Measurements from ENCODE around the gene FSIP2. TPM values are rescaled to one million over a fixed set of nuclear protein-coding genes. Genes with fewer than 3 reads are reported as not detected.
A peak's percentile ranks its signal among the peaks of the same experiment; 100 is the strongest.

FSIP2 gene
- not detected for polyA plus RNA-seq

- Mint-ChIP-seq H3K27me3 (peaks cover 9% of the 10 kb centered on the region), H3K27ac (no peak within 1 kb of the TSS), H3K9me3 (peaks cover 0 to 5% (median 4%) of the 10 kb centered on the region in 3 donors), H3K36me3 (peaks cover 2% of the 10 kb centered on the region), H3K4me3 (peak within 1 kb of the TSS in 1 of 4 donors; percentile 36), H3K4me1 (no peaks in the 10 kb centered on the region)
These were observed at the start of gene FSIP2 for GRCh38 chr2:185738679-185739472. FSIP2 (plus strand) TSS chr2:185738804; CDS start chr2:185738895, 91 bp downstream.

- no peak overlapping the region for H3K27ac Mint-ChIP-seq
- no peaks in the 10 kb centered on the region for H3K36me3 Mint-ChIP-seq
- H3K4me3 Mint-ChIP-seq: no peak overlapping the region
- H3K9me3 Mint-ChIP-seq: no peaks in the 10 kb centered on the region
- H3K27me3 Mint-ChIP-seq: no peaks in the 10 kb centered on the region
- peaks cover 0 to 1% (median 0%) of the 10 kb centered on the region in 3 donors for H3K4me1 Mint-ChIP-seq
These were observed 48.6 kb upstream of the FSIP2 start for GRCh38 chr2:185689906-185690539.

- Mint-ChIP-seq H3K4me1 (no peaks in the 10 kb centered on the region), H3K36me3 (no peaks in the 10 kb centered on the region), H3K27me3 (no peaks in the 10 kb centered on the region), H3K9me3 (no peaks in the 10 kb centered on the region), H3K27ac (no peak overlapping the region), H3K4me3 (no peak overlapping the region)
These were observed 42.8 kb upstream of the FSIP2 start for GRCh38 chr2:185695711-185696235.

GRCh38 chr2:185700883-185701282 is 37.7 kb upstream of the FSIP2 start:
- Mint-ChIP-seq H3K36me3 (no peaks in the 10 kb centered on the region), H3K27me3 (no peaks in the 10 kb centered on the region), H3K9me3 (peaks cover 0 to 2% (median 0%) of the 10 kb centered on the region in 3 donors), H3K4me1 (no peaks in the 10 kb centered on the region), H3K4me3 (no peak overlapping the region), H3K27ac (no peak overlapping the region)

GRCh38 chr2:185734658-185735057 is 3.9 kb upstream of the FSIP2 start:
- Mint-ChIP-seq H3K36me3 (no peaks in the 10 kb centered on the region), H3K4me3 (no peak overlapping the region), H3K27ac (no peak overlapping the region), H3K4me1 (no peaks in the 10 kb centered on the region), H3K27me3 (peaks cover 9% of the 10 kb centered on the region), H3K9me3 (peaks cover 0 to 5% (median 0%) of the 10 kb centered on the region in 3 donors)

- Mint-ChIP-seq H3K4me1 (no peaks in the 10 kb centered on the region), H3K36me3 (peaks cover 2% of the 10 kb centered on the region), H3K4me3 (no peak overlapping the region), H3K27ac (no peak overlapping the region), H3K9me3 (peaks cover 0 to 5% (median 2%) of the 10 kb centered on the region in 3 donors), H3K27me3 (peaks cover 9% of the 10 kb centered on the region)
These were observed 2.4 kb upstream of the FSIP2 start for GRCh38 chr2:185736210-185736609.

GRCh38 chr2:185745864-185746859 is 7.6 kb downstream of the FSIP2 start:
- peaks cover 0 to 2% (median 0%) of the 10 kb centered on the region in 3 donors for H3K4me1 Mint-ChIP-seq
- H3K27me3 Mint-ChIP-seq: no peaks in the 10 kb centered on the region

GRCh38 chr2:185757356-185757755 is 18.8 kb downstream of the FSIP2 start:
- peaks cover 0 to 3% (median 1%) of the 10 kb centered on the region in 3 donors for H3K9me3 Mint-ChIP-seq
- no peak overlapping the region for H3K4me3 Mint-ChIP-seq
- H3K27ac Mint-ChIP-seq: peak overlapping the region in 1 of 3 donors; percentile 19
- H3K4me1 Mint-ChIP-seq: no peaks in the 10 kb centered on the region
- H3K36me3 Mint-ChIP-seq: no peaks in the 10 kb centered on the region
- peaks cover 1% of the 10 kb centered on the region for H3K27me3 Mint-ChIP-seq

More at GRCh38 chr2:185745864-185746859, 7.6 kb downstream of the FSIP2 start:
- H3K4me3 Mint-ChIP-seq: no peak overlapping the region
- no peak overlapping the region for H3K27ac Mint-ChIP-seq
- H3K9me3 Mint-ChIP-seq: peaks cover 3 to 6% (median 6%) of the 10 kb centered on the region in 3 donors
- H3K36me3 Mint-ChIP-seq: no peaks in the 10 kb centered on the region

GRCh38 chr2:185771396-185771795 is 32.8 kb downstream of the FSIP2 start:
- Mint-ChIP-seq H3K27ac (no peak overlapping the region), H3K36me3 (peaks cover 4% of the 10 kb centered on the region), H3K4me3 (peak overlapping the region in 1 of 4 donors; percentile 37), H3K27me3 (no peaks in the 10 kb centered on the region), H3K9me3 (peaks cover 18 to 44% (median 19%) of the 10 kb centered on the region in 3 donors), H3K4me1 (no peaks in the 10 kb centered on the region)

- Mint-ChIP-seq H3K4me1 (no peaks in the 10 kb centered on the region), H3K27ac (no peak overlapping the region), H3K4me3 (no peak overlapping the region), H3K9me3 (peaks cover 0 to 3% (median 1%) of the 10 kb centered on the region in 3 donors), H3K36me3 (no peaks in the 10 kb centered on the region), H3K27me3 (no peaks in the 10 kb centered on the region)
These were observed 42.3 kb downstream of the FSIP2 start for GRCh38 chr2:185780890-185781289.

- no peaks in the 10 kb centered on the region for H3K4me1 Mint-ChIP-seq
- H3K27ac Mint-ChIP-seq: no peak overlapping the region
- H3K4me3 Mint-ChIP-seq: no peak overlapping the region
- H3K27me3 Mint-ChIP-seq: no peaks in the 10 kb centered on the region
- no peaks in the 10 kb centered on the region for H3K36me3 Mint-ChIP-seq
- peaks cover 0 to 3% (median 1%) of the 10 kb centered on the region in 3 donors for H3K9me3 Mint-ChIP-seq
These were observed 43.7 kb downstream of the FSIP2 start for GRCh38 chr2:185782223-185782769.

GRCh38 chr2:185785156-185785555 is 46.6 kb downstream of the FSIP2 start:
- H3K27ac Mint-ChIP-seq: no peak overlapping the region
- no peak overlapping the region for H3K4me3 Mint-ChIP-seq
- no peaks in the 10 kb centered on the region for H3K27me3 Mint-ChIP-seq
- H3K36me3 Mint-ChIP-seq: peaks cover 3% of the 10 kb centered on the region
- H3K4me1 Mint-ChIP-seq: no peaks in the 10 kb centered on the region
- H3K9me3 Mint-ChIP-seq: peaks cover 0 to 3% (median 0%) of the 10 kb centered on the region in 3 donors

GRCh38 chr2:185785851-185786473 is 47.4 kb downstream of the FSIP2 start:
- H3K36me3 Mint-ChIP-seq: peaks cover 3% of the 10 kb centered on the region
- no peaks in the 10 kb centered on the region for H3K4me1 Mint-ChIP-seq
- no peak overlapping the region for H3K4me3 Mint-ChIP-seq
- no peak overlapping the region for H3K27ac Mint-ChIP-seq
- no peaks in the 10 kb centered on the region for H3K27me3 Mint-ChIP-seq
- peaks cover 0 to 3% (median 0%) of the 10 kb centered on the region in 3 donors for H3K9me3 Mint-ChIP-seq
